Amniotic epithelial cell (primary cell): Measurements from ENCODE around the gene CAPN5.
"Not testable (repeated sequence)": the region's sequence is repeated elsewhere in the genome, so short reads cannot be mapped to it uniquely, and the experiment has no call there.

Experiments
- DNase-seq: peaks from one replicate; pipeline ENCODE4 v3.0.0-alpha.2; 2010; ENCODE audit warnings: low read depth

CAPN5 gene

DNA sequence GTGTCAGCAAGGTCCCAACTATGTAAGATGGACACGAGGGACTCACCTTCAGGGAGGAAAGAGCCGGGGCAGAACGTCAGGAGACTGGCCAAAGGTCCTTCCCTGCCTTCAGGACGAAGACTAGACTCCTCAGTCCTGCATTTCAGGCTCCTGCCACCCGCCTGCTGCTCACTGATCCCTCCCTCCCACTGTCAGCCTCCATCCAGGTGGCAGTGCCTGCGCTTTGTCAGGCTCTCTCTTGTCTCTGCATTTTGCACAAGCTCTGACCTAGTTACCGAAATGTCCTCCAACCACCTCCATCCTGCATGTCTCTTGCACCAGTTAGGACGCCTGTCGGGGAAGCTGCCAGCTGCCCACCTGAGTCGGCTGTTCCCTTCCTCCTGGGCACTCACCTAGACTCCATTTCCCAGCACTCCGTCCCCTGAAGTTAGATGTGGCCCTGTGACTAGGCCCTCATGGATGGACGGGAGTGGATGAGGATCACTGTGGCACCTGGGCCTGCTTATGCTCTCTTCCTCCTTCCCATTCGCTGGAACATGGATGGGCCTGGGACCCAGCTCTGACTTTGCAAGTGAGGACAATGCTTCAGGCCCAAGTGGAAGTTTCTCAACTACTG, 24.6 kb upstream of the CAPN5 start:
- DNase-seq, result no peak

DNA sequence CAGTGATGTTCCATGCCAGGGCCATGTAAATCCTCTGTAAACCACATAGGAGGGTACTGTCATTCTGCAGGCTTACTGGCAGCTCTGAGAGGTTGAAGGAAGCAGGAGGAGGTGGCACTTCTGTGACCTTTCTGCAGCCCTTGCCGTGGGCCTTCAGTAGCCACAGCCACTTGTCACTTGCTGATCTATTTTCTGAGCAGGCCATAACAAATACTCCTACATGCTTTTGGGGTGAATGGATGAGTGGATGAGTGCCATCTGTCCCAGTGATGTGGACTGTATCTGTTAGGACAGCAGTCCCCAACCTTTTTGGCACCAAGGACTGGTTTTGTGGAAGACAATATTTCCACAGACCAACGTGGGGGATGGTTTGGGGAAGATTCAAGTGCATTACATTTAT, 22.4 kb upstream of the CAPN5 start:
- DNase-seq, result no peak

DNA sequence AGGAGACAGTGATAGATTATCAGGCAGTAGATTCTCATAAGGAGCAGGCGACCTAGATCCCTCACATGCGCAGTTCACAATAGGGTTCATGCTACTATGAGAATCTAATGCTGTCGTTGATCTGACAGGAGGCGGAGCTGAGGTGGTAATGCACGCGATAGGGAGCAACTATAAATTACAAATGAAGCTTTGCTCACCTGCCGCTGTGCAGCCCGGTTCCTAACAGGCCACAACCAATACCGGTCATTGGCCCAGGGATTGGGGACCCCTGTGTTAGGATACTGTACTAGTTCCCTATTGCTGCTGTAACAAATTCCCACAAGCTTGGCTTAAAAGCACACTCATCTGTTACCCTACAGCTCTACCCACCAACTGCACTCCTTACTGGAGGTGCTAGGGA, 21.9 kb upstream of the CAPN5 start:
- DNase-seq, result no peak

DNA sequence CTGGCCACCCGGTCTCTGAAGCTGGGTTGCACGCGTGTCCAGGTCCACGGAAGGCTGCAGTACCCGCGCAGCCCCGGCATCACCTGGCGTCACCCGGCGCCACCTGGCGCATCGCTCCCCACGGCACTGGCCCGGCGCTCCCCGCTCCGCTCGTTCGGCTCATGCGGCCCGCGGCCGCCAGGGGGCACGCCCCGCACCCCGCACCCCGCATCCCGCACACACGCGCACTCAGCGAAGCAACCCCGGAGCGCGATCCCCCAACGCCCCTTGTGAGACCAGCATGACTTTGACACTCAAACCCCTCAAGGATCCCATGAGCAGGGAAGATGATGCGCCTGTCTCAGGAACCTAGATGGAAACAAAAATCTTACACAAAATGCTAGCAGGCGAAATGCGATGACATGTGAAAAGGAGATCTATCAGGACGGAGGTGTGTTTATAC, 20.7 kb upstream of the CAPN5 start:
- no peak for DNase-seq

DNA sequence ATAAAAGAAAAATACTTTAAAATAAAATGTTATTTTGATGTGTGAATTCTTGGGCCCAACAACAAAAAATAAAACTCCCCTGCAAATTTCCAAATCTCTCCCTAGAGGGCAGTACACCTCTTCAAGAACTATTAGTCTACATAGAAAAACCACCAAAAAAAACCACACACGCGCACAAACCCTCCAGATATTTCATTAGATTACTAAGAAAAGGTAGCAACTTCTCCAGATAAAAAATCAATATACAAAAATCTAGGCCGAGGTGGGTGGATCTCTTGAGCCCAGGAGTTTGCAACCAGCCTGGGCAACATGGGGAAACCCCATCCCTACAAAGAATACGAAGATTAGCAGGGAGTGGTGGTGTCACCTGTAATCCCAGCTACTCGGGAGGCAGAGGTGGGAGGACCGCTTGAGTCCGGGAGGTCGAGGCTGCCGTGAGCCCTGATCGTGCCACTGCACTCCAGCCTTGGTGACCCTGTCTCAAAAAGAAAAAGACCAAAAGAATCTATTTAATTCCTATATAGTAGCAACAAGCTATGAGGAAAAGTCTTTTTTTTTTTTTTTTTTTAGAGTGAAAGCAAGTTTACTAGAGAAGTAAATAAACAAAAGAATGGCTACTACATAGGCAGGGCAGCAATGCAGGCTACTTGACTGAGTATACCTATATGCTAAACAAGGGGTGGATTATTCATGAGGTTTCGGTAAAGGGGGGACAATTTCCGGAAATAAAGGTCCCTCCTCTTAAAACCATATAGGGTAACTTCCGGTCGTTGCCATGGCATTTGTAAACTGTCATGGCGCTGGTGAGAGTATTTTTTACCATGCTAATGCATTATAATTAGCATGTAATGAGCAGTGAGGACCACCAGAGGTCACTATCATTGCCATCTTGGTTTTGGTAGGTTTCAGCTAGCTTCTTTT, 19.5 kb upstream of the CAPN5 start:
- peak; percentile 90 for DNase-seq

DNA sequence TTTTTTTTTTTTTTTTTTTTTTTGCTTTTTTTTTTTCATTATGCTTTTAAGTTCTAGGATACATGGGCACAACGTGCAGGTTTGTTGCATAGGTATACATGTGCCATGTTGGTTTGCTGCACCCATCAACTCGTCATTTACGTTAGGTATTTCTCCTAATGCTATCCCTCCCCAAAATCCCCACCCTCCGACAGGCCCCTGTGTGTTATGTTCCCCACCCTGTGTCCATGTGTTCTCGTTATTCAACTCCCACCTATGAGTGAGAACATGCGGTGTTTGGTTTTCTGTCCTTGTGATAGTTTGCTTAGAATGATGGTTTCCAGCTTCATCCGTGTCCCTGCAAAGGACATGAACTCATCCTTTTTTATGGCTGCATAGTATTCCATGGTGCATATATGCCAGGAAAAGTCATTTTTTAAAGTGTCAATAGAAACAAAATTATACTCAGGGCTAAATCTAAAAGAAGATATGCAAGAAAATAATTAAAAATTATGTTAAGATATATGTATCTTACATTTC, 18.8 kb upstream of the CAPN5 start:
- not testable (repeated sequence) for DNase-seq

DNA sequence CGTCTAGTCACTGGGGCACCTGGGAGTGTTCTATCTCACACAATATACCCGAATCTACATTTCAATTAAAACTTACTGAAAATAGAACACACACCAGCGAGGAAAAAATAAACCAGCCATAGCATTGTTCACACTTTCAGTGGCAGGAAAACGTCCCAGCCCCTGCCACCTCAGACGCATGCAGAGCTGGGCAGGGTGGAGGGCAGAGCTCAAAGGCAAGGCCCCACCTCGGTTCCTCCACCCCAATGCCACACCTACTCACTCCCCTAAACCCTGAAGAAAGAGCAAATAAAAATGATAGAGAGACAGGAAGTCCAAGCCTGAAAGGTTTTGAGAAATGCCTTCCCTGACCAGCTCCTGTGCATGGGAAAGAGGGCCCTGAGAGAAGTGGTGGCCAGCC, 17.7 kb upstream of the CAPN5 start:
- DNase-seq, result no peak

DNA sequence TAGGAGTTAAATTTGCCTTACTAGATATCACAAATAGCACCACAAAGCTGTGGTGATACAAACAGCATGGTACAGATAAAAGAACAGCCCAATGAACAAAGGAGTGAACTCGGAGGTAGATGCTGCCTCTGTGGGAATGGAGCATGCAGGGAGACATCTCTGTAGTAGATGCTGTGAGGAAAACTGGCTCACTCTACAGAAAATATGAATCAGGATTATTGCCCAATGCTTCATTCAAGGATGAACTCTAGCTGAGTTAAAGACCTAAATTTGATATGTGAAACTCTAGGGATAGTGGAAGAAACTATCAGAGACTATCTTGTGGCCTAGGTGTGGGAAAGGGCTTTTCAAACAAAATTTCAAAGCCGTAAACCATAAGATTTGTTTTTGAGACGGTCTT, 15.3 kb upstream of the CAPN5 start:
- no peak for DNase-seq

DNA sequence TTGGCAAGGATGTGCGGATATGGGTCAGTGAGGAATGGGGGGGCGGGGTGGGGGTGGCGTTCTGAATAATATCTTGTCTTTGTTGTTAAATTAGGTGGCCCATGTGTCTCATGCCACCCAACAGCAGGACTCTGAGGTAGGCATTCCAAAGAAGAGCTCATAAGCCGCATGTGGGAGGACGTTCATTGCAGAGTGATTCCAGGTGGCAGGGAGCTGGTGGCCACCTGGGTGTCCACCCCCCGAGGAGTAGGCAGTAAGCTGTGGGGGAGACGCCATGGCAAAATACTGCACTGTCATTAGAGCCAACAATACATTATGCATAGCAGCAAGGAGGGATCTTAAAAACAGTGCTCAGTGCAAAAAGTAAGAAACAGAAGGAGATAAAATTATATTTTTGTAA, 14.3 kb upstream of the CAPN5 start:
- DNase-seq, result no peak

DNA sequence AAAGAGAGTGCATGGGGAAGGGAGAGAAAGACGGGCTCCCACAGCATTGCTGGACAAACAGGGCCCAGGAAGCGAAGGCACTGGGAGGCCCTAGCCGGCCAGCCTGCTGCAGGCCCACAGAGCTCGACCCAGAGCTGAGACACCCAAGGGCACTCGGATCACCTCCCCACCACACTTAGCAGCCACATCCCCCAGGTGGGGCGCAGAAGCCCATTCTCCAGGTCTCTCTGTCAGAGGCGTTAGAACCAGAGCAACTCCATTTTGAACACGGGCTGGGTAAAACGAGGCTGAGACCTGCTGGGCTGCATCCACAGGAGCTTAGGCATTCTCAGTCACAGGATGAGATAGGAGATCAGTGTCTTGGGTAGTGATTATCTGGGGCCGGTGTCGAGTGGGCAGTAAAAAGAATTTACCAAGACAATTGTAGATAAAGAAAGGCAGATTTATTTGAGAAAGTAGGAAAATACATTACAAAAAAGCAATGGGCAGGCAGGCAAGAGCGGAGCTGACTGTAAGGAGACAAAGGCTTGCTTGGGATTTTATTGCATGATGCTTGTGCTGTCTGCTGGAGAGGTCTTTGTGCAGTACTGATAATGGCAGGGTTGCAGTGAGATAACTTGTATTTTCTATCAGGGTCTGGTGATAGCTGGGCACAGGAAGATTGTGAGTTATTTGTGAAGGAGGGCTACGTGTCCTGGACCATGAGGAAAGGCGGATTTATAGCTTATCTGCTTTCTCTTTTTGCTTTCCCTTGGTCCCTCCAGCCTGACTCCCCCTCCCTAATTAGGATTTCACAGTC, 13.4 kb upstream of the CAPN5 start:
- DNase-seq, result no peak

DNA sequence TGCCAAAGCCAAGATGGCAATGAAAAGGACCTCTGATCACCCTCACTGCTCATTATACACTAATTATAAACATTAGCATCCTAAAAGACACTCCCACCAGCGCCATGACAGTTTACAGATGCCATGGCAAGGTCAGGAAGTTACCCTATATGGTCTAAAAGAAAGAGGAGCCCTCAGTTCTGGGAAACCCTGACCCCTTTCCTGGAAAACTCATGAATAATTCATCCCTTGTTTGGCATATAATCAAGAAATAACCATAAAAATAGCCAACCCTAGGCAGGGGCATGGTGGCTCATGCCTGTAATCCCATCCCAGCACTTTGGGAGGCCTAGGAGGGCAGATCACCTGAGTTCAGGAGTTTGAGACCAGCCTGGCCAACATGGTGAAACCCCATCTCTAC, 12.7 kb upstream of the CAPN5 start:
- DNase-seq, result no peak

DNA sequence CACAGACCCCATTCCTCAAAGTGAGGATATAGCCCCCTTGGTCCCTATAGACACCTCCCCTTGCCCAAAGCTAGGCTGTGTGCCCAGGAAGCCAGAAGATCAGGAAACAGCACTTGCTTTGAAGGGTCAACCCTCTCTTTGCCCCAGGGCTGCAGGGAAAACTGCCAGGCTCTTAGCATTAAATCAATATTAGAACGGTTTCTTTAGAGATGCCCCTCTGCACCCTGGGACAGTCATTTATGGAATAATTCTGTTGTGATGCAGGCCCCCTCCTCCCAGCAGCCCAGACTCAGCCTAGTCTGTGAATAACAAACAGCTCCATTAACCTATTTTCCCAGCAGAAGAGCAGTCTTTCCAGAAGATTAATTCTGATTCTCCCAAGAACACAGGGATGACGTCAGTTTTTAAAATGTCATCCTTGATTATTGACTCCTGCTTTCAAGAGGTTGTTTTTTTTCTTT, 11.6 kb upstream of the CAPN5 start:
- DNase-seq, result no peak

DNA sequence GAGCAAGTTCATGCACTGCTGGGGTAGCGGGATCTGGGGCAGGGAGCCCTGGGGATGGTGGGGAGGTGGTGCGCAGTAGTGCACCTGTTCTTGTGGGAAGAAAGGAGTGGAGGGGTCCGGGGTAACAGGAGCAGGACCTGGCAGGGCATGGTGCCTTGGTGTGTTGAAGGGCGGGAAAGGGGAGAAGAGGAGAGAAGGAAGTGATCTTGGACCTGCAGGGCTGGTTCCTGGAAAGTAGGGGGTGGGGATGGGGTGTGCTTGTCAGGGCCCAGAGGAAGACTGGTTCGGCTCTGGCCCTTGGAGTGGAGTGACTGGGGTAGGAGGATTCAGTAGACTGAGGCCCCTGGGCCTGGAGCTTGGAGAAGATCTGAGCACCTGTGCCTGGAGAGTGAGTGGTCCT, 10.9 kb upstream of the CAPN5 start:
- DNase-seq, result no peak

DNA sequence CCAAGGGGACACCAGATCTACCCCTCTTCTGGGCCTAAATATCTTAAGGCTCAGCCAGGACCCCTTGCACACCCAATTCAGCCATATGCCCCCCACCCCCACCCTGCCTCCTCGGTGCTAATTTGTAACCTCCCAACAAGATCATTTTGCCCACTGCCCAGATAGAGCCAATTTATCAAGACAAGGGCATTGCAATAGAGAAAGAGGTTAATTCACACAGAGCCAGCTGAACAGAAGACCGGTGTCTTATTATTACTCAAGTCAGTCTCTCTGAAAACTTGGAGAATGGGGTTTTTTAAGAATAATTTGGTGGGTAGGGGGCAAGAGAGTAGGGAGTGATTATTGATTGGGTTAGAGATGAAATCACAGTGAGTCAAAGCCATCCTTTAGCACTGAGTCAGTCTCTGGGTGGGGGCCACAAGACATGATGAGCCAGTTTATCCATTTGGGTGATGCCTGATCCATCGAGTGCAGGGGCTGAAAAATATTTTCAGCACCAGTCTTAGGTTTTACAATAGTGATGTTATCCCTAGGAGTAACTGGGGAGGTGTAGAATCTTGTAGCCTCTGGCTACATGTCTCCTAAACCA, 9.9 kb upstream of the CAPN5 start:
- no peak for DNase-seq

DNA sequence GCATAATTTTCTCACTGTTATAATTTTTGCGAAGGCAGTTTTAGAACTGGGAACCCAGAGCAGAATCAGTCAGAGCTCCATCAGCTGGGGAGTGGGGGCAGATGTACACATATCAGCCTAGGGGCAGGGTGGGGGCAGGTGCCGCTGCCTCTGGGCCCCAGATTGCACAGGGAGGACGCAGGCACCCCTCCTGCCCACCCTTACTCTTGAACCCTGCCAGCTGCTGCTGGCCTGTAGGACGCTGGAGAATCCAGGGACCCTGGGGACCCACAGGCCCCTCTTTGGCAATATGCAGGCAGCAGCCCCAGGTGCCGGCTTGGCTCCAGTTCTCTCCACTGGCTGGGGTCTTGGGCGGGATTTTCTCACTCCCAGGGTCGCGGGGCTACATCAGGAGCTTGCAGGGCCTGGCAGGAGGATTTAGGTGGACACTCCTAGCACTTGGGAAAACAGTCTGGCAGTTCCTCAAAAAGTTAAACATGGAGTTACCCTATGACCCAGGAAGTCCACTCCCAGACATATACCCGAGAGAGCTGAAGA, 8.8 kb upstream of the CAPN5 start:
- DNase-seq, result no peak

DNA sequence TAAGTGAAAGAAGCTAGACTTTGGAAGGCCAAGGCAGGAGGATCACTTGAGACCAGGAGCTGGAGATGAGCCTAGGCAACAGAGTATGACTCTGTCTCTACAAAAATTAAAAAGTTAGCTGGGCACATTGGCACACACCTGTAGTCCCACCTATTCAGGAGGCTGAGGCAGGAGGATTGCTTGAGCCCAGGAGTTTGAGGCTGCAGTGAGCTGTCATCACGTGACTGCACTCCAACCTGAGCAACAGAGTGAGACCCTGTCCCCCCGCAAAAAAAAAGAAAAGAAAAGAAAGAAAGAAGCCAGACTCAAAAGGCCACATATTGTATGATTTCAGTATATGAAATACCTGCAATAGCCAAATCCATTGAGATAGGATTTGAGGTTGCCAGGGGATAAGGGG, 7.9 kb upstream of the CAPN5 start:
- no peak for DNase-seq

DNA sequence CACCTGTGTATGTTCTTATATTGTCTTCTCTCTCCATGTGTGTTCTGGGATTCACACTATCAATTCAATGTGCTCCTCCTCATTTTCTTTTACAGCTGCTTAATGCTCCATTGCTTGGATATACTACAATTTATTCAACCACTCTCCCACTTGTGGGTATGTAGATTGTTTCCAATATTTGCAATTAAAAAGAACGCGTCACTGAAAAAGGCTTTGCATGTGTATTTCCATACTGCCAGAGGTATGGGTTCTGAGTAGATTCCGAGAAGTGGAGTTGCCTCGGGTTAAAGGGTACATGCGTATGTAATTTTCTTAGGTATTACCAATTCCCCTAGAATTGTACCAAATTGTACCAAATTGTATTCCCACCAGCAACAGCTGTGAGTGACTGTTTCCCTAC, 7.0 kb upstream of the CAPN5 start:
- no peak for DNase-seq

DNA sequence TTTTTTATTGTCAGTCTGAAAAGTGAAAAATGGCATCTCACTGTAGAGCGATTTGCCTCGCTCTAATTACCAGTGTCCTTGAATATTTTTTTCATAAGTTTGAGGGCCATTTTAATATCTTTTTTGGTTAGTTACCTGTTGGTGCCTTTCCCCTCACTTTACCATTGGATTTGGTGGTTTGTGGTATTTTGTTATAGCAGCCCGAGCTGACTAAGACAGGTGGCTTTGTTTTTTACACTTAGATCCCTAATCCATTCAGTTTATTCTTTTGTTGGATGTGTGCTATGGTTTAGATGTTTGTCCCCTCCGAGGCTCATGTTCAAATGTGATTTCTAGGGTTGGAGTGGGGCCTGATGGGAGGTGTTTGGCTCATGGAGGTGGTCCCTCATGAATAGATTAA, 6.5 kb upstream of the CAPN5 start:
- DNase-seq, result no peak

DNA sequence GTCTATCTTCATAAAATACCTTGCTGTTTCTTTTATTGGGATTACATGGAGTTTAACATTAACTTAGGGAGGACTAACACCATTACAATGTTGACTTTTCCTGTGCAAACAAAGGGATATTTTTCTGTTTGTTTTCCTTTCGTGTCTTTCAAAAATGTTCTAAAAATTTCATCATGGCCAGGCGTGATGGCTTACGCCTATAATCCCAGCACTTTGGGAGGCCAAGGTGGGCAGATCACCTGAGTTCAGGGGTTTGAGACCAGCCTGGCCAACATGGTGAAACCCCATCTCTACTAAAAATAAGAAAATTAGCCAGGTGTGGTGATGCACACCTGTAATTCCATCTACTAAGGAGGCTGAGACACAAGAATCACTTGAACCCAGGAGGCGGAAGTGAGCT, 5.5 kb upstream of the CAPN5 start:
- not testable (repeated sequence) for DNase-seq

DNA sequence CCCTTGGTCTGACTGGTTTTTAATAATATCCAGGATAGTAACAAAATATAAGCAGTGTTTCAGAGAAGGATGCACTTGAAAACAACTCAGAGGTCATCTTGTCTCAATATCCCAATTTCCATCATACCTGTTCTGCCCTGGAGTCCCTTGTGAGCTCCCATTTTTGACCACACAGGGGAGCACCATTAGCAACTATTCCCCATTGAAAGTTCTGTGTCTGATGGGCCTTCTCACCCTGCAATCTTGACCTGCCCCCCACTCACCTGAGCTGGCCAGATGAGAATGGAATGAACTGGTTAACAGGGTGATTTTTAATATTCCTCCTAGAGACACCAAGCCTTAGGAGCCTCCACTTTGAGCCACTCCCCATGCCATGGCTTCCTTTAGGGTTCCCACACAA, 3.8 kb upstream of the CAPN5 start:
- no peak for DNase-seq

DNA sequence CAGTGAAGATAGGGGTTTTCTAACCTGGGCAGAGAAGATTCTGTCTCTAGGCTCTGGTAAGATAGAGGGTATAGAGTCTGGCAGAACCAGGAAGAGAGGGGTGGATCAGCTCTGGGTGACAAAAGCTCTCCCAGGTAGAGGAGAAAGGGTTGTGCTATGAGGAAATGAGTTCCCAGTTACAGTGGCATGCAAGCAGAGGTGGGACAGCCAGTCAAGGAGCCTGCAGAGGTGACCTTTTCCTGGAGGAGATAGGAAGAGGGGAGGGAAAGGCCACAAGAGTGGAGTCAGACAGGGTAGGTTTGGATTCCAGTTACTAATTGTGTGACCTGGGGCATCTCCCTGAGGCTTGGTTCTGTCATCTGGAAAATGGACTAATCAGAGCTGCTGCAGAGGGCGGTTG, 3.4 kb upstream of the CAPN5 start:
- no peak for DNase-seq

DNA sequence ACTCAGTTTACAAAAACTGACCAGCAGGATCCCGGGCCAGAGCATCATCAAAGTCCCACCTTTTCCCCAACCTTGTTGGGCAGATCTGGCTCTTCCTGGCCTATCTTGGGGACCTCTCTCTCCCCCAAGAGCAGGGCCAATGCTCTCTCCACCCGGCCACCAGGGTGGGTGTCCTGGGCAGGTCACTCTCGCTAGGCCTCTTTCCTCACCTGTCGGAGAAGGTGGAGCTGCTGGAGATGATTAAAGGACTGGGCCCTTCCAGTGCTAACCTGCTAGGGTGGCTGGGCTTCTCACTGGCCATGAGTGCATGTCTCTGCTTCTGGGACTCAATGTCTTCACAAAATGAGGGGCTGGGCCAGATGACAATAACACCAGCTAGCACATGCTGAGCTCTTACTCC, 2.9 kb upstream of the CAPN5 start:
- DNase-seq, result no peak
